B cell (primary cell): Measurements from ENCODE around the gene LILRB3.

Source experiments
- EZH2 ChIP-seq: IDR thresholded peaks from 2 replicates; pipeline ENCODE4 v1.6.1; 2012; ENCODE audit warnings: borderline replicate concordance, low read depth, mild to moderate bottlenecking, moderate library complexity, low read length; ENCODE audit not compliant: insufficient read depth, poor library complexity, severe bottlenecking
- TF ChIP-seq, protein P1 (sequence below): fragments of 200-600 bp; IDR thresholded peaks from one replicate; pipeline ENCODE4 v1.8.0; 2022; ENCODE audit warnings: antibody characterized with exemption, mild to moderate bottlenecking

DNA sequence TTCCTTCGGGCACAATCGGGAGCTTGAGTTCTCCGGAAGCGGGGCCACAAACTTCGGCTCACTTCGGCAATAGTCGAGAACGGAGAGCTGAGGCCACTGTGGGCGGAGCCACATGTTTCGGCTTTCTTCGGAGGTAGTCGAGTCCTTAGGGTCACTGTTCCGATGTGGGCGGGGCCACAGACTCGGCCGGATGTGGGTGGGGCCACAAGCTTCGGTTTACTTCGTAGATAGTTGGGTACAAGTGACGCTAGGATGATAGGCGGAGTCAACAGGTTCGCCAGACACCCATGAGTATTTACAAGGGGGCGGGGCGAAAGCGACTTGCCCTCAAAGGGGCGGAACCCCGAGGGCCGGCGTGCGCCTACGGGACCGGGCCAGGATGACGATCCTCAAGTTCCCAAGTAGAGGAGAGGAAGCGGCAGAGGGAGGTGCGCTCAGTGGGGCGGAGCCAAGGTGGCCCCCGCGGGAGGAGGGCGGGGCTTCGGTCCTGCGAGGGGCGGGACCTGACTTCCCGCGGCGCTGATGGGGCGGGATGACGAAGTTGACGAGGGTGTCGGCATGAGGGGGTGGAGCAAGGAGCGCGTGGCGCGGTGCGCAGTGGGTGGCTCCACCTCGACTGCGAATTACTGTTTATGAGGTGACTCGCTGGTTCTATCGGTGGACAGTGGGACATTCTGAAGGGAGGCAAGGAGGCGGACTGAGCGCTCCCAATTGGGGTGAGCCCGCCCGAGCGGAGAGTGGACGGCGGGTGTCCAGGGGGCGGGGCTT lies 32.9 kb downstream of the LILRB3 start:
- no peak for TF ChIP-seq EZH2
- TF ChIP-seq, protein P1, sequence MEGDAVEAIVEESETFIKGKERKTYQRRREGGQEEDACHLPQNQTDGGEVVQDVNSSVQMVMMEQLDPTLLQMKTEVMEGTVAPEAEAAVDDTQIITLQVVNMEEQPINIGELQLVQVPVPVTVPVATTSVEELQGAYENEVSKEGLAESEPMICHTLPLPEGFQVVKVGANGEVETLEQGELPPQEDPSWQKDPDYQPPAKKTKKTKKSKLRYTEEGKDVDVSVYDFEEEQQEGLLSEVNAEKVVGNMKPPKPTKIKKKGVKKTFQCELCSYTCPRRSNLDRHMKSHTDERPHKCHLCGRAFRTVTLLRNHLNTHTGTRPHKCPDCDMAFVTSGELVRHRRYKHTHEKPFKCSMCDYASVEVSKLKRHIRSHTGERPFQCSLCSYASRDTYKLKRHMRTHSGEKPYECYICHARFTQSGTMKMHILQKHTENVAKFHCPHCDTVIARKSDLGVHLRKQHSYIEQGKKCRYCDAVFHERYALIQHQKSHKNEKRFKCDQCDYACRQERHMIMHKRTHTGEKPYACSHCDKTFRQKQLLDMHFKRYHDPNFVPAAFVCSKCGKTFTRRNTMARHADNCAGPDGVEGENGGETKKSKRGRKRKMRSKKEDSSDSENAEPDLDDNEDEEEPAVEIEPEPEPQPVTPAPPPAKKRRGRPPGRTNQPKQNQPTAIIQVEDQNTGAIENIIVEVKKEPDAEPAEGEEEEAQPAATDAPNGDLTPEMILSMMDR: no peak
